Coronary artery (tissue), 2 donors: ENCODE data around the gene ZNF688.

Experiments
- DNase-seq: peaks from one replicate; pipeline ENCODE4 v3.0.0-alpha.2; 2017; ENCODE audit warnings: low spot score
- H3K27ac ChIP-seq, 2 donors: fragments of 200-600 bp; sonication (generic); one replicate each; pipeline ENCODE4 v1.5.1; 2016 to 2019
- H3K4me3 ChIP-seq: fragments of 200-600 bp; sonication (generic); 2 replicates; pipeline ENCODE4 v1.5.1; 2016; ENCODE audit warnings: mild to moderate bottlenecking, moderate library complexity
- TF ChIP-seq, protein P1 (sequence below): fragments of 200-600 bp; sonication (generic); IDR thresholded peaks from one replicate; pipeline ENCODE4 v1.5.1; 2019; ENCODE audit warnings: antibody characterized with exemption

Gene ZNF688

DNA sequence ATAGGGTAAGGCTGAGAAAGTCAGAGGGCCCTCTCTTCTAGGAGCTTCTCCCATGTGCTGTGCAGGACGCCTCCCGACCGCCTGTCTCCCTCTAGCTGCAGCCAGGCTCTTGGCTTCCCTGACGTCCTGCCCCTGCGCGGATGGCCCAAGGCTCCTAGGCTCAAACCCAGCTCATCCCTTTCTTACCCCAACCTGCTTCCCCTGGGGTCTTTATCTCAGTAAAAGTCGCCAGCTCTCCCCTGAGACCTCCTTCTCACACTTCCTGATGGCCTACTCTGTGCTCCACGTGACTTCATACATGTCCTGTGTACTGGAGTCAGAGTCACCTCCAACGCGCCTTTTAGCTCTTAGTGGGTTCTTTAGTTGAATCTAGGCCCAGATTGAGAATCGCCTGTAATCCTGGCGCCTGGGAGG is 35.7 kb downstream of the ZNF688 start:
- TF ChIP-seq, protein P1, sequence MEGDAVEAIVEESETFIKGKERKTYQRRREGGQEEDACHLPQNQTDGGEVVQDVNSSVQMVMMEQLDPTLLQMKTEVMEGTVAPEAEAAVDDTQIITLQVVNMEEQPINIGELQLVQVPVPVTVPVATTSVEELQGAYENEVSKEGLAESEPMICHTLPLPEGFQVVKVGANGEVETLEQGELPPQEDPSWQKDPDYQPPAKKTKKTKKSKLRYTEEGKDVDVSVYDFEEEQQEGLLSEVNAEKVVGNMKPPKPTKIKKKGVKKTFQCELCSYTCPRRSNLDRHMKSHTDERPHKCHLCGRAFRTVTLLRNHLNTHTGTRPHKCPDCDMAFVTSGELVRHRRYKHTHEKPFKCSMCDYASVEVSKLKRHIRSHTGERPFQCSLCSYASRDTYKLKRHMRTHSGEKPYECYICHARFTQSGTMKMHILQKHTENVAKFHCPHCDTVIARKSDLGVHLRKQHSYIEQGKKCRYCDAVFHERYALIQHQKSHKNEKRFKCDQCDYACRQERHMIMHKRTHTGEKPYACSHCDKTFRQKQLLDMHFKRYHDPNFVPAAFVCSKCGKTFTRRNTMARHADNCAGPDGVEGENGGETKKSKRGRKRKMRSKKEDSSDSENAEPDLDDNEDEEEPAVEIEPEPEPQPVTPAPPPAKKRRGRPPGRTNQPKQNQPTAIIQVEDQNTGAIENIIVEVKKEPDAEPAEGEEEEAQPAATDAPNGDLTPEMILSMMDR: peak; percentile 38
- H3K27ac ChIP-seq: peak overlapping the region; percentile 87 to 98
- H3K4me3 ChIP-seq: peak overlapping the region; percentile 94
- DNase-seq: peak; percentile 76

DNA sequence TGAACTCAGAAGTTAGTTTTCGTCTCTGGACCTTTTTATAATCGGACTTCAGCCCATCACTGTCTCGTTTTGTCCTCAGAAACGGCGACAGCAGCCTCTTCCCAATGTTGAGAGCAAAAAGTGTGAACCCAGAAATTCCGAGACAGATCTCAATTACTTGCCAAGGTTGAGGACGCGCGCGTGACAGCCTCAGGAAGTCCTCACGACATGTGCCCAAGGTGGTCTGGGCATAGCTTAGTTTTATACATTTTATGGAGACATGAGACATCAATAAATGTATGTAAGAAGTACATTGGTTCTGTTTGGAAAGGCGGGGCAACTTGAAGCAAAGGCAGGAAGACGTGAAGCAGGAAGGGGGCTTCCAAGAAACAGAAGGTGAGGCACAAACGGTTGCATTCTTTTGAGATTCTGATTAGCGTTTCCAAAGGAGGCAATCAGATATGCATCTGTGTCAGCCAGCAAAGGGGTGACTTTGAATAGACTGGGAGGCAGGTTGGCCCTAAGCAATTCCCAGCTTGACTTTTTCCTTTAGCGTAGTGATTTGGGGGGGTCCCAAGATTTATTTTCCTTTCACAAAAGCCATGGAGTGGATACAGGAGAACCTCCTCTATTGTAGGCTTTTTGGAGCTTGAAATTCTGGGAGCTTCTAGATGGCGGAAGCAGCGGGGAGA is 36.3 kb downstream of the ZNF688 start:
- Histone ChIP-seq H3K27ac (peak overlapping the region; percentile 87 to 98), H3K4me3 (peak overlapping the region; percentile 94)
- TF ChIP-seq, protein P1: no peak
- DNase-seq: no peak

DNA sequence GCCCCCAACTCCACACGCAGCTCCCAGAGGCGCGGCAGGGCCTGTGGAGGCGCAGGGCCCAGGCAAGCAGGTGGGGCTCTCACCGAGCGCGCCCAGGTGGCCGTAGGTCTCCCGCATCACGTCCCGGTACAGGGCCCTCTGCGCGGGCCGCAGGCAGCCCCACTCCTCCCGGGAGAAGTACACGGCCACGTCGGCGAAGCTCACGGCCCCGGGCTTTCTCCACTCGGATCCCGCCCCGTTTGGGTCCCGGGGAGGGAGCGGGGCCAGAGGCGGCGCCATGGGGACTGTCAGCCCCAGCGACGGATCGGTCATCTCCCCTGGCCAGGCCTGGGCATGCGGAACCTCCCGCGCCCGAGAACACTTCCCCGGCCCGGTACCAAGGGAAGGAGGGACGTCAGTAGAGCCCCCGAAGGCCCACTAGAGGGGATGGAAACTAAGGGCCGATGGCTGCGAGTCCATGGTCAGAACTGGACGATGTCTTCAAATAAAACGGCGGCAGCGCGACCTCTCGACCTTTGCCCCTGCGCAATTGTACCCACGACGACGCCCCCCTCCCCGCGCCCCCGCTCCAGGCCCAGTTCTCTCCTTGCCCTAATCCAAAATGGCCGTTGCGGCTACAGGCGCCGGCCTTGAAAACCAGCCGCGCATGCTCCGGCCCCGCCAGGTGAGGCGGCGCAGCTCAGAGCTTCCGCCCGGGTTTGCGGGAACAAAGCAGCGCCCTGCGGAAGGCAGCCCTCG is 37.0 kb downstream of the ZNF688 start, which contains the start of gene ZNF747:
Gene ZNF747, minus strand, starts transcription at position 491 of the 738 bp plus-strand sequence. Its CDS starts 179 bp downstream, at position 312.
- TF ChIP-seq, protein P1: no peak
- H3K27ac ChIP-seq: peak within 1 kb of the TSS; percentile 87 to 98
- H3K4me3 ChIP-seq: peak within 1 kb of the TSS; percentile 94
- peak; percentile 92 for DNase-seq

DNA sequence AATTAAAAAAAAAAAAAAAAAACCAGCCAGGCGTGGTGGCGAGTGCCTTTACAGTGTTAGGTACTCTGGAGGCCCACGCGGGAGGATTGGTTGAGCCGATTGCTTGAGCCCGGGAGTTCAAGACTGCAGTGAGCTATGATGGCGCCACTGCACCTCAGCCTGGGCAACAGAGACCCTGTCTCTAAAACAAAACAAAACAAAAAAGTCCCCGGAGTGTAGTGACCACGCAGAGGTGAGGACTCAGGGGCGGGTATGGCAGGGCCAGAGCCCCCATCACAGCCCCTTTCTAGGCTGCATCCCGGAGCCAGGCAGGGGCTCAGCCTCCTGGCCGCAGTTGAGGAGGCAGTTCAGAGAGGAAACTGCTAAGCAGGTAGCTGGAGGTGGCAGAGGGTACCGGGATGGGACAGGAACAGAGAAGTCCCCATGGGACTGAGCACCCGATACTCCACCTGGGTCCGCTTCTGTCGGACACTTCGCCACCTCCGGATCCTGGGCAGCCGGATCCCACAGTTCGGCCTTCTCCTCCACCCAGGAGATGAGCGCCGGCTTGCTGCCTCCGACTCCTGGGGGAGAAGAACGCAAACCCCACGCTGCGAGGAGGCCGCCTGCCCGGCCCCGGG is 37.7 kb downstream of the ZNF688 start:
- peak; percentile 72 for DNase-seq
- TF ChIP-seq, protein P1: no peak
- Histone ChIP-seq H3K4me3 (peak overlapping the region; percentile 94), H3K27ac (peak overlapping the region; percentile 87 to 98)

DNA sequence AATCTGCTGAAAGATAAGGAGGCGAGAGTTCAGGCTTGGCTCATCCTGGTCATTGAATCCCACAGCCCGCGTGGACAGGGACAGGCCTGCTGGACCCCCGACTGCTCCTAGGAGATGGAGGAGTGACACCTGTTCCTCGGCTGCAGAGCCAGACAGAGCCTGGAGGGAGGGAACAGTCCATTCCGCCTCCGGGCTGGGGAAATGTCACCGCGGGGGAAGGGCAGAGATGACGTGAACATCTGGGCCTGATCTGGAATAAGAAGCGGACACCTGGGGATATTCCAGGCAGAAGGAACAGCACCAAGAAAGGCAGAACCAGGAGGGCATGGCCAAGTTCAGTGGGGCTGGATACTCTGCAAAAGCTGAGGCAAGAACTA is 38.4 kb downstream of the ZNF688 start:
- peak overlapping the region; percentile 94 for H3K4me3 ChIP-seq
- no peak overlapping the region for H3K27ac ChIP-seq
- peak; percentile 69 for DNase-seq
- TF ChIP-seq, protein P1: no peak

DNA sequence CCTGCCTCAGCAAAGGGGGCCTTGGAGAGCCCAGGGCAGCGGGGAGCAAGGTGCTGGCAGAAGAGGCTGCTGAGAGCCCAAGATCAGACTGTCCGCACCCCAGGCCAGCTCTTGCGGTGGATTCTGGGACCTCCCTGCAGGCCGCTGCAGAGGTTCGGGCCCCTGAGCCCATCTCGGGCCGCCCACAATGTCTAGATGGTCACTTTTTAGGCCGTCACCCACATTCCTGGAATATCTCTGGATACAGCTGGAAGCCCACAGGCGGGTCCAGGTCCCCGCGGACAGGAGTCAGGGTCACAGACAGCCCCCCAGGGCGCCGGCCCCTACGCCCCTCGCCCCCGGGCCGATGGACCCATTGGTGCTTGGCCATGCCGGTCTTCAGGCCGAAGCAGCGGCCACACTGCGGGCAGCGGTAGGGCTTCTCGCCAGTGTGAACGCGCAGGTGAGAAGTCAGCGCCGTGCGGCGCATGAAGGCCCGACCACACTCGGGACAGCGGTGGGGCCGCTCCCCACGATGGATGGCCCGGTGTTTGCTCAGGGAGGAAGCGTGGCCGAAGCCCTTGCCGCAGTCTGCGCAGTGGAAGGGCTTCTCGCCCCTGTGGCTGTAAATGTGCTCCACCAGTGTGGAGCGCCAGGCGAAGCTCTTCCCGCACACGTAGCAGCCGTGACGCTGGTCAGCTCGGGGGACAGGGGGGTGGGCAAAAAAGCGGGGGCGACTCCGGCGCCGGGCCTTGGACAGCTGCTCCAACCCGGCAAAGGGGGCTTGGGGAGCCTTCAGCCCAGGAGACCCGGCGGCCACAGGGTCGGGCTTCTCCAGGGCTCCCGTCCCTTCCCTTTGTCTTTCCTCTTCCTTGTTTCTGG is 39.0 kb downstream of the ZNF688 start:
- no peak overlapping the region for H3K4me3 ChIP-seq
- TF ChIP-seq, protein P1: no peak
- peak; percentile 73 for DNase-seq

More for the DNA sequence above, 39.0 kb downstream of the ZNF688 start:
- H3K27ac ChIP-seq: no peak overlapping the region
